NOMO-1 treated with dmso at 0.1 percent for 144 hours (cell line): ENCODE results near the gene PRTFDC1.
"Not testable (repeated sequence)": the region's sequence is repeated elsewhere in the genome, so short reads cannot be mapped to it uniquely, and the experiment has no call there.

Experiments
- DNase-seq: peaks from one replicate; lab custom pipeline; 2025; ENCODE audit not compliant: unreplicated experiment; lab: John Stamatoyannopoulos, UW

PRTFDC1 gene

DNA sequence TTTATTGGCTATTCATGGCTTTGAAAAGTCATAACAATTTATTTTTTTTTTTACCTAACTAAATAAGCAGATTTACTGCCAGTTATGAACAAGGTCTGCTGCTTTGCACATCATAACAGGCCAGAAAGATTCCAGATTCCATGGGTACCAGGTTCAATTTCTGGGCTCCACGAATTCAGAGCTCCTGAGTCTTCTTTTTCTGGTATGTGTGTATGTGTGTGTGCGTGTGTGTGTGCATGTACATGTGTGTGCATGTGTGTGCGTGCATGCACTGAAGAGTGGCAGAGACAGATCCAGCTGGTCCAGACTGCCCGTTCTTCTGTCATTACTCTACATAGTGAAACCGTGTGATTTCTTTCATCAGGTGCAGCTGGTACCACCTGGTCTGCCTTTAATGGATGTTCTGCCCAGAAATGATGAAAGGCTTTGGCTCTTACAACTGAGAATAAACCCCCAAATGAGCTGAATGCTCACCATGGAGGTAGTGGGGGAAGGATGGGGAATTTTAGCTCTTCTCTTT is 14.6 kb upstream of the PRTFDC1 start:
- DNase-seq: no peak

DNA sequence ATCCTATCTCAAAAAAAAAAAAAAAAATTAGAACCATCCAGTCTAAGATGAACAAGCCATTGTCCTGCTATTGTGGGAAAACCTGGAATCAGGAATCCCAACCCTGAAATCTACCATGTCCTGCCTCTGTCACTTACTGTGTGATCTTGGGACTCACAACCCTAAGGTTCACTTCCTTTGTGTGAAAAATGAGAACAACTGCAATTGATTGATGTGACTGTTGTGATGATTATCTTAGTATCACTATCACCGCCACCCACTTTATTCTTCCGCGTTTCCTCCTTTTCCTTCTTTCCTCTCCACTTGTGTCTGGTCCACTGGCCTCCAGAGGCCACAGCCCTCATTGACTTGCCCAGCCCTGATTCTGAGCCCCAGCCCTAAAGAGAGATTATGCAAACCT is 12.6 kb upstream of the PRTFDC1 start:
- no peak for DNase-seq

DNA sequence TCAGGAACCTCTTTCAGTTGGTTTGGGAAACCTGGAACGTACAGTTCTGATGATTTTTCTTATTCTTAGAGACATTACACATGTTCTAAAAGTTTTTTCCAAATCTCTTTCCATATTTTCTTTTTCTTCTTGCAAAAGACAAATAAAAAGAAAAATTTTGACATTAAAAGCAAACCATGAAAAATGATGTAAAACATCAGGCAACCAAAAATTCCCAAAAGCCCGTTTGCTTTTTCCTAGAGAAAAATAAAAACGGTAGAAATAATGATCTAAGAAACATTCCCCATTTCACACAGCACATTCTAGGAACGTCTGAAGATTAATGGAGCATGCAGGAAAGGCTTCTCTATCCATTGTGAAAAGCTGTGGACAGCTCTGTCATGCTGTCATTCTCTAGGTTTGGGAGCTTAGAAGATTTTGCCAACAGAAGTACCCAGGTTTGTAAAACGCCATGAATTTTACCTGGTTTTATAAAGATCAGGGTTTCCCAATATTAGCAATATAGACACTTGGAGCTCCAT is 11.2 kb upstream of the PRTFDC1 start:
- no peak for DNase-seq

DNA sequence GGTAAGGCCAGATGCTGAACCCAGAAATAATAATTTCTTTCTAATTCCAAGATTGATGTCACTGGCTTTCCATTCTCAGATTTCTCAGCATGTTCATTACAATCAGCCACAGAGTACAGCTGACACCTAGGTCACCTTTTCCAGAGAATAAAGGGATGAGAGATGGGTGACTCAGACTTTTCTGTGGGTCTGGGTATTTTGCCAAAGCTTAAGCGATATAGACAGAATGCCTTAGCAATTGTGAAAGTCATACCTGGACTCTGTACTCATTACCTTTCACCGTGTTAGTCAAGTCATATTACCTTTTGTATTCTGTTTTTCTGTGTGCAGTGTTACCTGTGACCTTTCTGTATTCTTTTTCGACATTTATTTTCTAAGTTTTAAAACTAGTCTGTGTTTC is 10.6 kb upstream of the PRTFDC1 start:
- no peak for DNase-seq

DNA sequence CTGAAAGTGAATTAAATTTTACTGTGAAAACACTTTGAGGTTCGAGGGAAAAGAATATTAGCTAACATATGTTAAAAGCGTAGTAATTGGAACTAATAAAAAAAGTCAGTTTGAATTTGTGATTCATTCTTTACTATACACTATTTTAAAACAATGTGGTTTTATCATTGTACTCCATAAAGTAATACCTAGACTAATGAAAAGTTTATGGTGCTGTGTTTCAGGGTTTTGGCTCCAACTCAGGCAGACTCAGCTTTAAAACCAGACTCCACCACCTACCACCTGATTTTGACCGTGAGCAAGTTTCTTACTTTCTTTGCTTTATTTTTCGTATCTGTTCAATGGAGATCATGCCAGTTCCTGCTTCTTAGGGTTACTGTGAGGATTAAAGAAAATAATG is 9.2 kb upstream of the PRTFDC1 start:
- DNase-seq: no peak

DNA sequence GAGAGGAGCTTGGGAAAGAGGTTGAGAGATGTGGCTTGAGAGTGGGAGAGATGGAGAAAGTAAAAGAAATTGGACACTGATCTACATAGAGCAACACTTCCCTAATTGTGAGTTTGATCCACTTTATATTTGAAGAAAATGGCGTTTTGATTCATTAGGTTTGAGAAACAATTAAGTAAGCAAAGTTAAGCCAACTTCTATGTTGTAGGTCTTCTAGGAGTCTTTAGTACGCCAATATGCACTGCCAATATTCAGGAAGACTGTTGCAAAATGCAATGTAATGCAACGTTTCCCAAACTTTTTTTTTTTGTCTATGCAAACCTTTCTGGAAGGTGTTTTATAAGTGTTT is 7.0 kb upstream of the PRTFDC1 start:
- DNase-seq: no peak

DNA sequence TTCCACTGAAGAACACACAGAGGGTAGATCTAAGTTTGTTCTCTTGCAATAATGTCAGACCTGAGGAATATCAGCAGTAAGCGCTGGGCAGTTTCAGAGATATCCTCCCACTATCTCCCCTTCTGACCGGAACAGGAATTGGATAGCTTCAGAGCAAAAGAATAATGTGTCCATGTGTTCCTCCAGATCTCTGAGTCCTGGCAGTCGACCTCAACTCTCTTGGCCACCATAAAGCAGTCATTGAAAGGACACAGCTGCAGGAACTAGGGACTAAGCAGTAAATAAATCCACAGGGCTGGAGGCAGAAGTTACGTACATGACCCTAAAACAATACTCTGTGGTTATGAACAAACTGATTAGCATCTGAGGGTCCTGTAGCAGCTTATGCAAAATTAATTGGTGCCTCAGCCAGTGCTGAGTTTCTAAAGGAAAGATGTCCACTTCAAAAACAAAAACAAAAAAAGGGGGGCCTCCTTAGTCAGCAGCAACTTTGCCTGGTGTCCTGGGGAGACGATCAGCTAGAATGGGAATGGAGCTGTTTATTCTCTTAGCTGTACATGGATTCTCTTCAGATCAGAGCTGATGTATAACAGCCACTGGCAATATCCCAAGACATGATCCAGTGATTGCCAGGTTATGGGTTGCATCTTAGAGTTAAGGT is 6.4 kb upstream of the PRTFDC1 start:
- no peak for DNase-seq

DNA sequence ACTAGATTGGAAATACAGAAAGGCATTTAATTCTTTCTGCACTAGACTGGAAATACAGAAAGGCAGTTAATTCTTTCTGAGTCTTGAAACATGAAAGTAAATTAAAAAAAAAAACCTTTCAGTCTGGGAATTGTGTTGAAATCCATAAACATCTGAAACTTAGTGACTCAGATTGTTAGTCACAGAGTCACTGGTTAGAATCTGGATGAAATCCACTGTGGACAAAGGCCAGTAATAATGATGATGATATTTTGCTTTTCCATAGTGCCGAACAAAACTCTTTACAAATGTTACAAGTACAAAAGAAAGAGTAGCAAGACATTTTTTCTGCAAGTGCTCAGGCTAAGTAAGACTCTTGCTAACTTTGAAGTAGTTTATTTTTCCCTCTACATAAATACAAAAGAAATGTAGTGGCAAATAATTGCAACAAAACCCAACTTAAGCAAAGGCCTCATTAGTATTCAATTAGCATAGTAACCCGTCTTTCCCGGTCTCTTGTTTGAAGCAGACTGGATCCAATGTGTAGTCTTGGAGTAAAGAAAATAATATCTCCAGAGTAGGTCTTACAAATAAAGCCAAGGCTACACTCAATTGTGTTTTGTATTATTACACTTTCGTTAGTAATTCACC is 5.8 kb upstream of the PRTFDC1 start:
- DNase-seq: no peak

DNA sequence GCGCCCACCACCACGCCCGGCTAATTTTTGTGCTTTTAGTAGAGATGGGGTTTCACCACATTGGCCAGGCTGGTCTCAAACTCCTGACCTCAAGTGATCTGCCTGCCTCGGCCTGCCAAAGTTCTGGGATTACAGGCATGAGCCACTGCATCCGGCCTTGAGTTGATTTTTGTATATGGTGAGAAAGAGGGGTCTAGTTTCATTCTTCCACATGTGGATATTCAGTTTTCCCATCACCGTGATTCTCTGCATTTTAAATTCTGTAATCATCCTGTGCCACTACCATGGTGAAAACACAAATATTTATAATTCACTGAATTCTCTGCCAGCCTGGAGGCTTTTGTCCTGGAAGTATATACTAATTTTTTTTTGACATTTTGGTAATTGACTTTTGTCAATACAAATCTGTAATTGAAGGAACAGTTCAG is 5.2 kb upstream of the PRTFDC1 start:
- DNase-seq: not testable (repeated sequence)

DNA sequence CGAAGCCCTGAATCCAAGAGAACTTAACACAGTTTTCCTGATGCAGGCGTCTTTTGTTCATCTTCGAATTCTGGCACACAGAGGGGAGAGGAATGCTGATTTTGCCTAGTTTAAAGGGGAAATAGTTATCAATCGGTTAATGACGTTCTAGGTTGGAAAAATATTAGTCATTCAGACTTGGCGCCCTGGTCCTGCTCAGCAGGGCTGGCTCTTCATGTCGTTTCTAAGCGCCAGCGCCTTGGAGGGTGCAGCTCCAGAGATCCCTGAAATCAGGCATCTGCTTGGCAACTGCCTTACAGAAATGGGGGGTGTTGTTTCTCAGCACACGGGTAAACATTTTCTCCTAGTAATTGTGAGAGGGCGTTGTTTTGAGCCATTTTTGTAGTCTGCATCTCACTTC is 1.3 kb upstream of the PRTFDC1 start:
- DNase-seq: no peak

DNA sequence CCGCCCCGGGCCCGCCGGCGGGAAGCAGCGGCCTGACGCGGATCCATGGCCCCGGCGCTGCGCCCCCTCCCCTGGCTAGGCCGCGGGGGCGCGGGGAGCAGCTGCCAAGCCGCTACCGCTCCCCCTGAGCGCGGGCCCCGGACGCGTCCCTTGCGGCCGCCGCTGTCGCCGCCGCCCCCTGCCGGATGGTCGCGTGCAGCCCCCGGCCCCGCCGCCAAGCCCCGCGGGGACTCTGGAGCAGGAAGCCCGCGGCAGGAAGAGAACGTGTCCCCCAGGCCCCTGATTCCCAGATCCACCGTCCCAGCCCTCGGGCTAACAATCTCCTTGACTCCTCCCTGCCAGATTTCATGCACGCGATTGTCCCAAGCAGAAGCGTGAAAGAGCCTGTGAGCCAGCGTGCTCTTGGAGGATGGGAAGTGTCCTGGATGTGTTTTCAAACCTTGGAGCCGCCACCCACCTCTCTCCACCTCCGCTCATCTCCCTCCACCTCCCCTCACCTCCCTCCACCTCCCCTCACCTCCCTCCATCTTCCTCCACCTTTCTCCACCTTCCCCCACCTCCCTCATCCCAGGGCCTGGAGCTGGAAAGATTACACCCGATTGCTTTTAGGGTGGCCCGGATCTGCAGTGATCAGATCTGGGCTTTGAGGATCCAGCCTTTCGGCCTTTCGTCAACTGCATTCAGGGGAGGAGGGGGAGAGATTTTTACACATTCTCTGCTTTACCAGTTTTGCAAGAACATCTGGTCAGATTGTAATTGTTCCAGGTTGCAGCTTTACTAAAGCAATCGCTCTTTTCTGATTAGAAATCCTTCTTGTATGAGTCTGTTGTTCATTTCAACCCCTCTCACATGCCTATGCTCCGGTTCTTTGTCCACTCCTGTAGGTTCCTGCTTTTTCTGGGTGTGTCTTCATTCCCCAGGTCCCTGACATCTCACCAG is 570 bp upstream of the PRTFDC1 start:
- DNase-seq: no peak

DNA sequence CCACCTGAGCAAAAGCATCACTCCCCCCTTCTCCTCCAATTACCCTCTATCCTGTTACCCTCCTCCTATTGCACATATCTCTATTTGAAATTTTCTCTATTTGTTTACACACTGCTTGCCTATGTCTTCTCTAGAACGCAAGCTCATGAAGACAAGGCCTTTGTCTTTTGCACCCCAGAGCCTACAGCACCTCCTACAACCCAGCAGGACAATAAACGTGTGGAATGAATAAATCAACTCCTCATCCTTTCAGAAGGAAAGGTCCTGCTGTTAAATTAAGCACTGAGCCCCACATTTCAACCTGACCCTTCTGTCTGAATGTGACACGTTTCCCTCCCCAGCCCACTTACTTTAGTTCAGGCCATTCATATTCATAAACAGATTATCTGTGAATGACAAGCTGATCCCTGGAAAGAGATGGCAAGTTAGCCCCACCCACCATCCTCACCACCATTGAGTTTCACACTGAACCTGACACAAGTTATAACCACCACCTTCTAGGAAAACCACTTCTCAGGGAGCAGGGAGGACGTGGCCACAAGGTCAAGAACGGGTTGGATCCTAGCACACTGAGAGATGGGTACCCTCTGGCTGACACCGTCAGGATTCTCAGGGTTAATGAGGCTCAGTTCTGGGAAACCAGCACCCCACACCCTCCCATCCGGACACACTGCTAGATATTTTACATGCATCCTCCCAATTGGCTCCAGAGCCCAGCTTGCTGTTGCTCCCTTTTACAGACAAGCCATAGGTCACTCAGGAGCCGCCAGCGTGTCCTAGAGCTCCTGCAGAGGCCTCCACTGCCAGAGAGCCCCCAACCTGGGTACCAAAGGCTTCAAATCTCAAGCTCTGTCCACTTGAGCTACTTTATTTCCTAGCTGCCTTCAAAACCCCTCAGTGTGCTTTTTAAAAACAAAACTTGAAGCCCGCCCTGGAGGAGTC is 934 bp downstream of the PRTFDC1 start:
- no peak for DNase-seq

DNA sequence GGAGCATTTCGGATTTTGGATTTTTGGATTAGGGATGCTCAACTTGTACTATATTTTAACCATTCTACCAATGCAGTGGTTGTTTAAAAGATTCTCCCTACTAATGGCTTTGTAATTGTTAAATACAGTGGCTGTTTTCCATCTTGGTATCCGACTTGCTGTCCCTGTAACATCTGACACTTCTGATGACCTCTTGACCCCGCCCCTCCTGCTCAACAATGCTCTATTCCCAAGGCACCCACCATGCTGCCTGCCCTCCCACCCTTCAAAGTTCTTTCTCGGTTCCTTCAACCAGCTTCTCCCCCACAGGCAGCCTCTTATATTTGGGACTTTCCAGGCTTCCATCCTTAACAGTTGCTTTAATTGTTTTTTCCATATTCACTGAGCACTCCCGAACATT is 2.0 kb downstream of the PRTFDC1 start:
- DNase-seq: no peak

DNA sequence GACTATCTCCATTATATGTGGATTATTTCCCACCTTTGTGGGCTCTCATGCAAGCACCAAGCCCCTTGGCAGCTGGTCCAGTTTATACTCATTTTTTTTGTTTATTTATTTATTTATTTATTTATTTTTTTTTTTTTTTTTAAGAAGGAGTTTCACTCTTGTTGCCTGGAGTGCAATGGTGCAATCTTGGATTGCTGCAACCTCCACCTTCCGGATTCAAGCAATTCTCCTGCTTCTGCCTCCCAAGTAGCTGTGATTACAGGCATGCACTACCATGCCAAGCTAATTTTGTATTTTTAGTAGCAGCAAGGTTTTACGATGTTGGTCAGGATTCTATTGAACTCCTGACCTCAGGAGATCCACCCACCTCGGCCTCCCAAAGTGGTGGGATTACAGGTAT is 2.8 kb downstream of the PRTFDC1 start:
- DNase-seq: no peak

DNA sequence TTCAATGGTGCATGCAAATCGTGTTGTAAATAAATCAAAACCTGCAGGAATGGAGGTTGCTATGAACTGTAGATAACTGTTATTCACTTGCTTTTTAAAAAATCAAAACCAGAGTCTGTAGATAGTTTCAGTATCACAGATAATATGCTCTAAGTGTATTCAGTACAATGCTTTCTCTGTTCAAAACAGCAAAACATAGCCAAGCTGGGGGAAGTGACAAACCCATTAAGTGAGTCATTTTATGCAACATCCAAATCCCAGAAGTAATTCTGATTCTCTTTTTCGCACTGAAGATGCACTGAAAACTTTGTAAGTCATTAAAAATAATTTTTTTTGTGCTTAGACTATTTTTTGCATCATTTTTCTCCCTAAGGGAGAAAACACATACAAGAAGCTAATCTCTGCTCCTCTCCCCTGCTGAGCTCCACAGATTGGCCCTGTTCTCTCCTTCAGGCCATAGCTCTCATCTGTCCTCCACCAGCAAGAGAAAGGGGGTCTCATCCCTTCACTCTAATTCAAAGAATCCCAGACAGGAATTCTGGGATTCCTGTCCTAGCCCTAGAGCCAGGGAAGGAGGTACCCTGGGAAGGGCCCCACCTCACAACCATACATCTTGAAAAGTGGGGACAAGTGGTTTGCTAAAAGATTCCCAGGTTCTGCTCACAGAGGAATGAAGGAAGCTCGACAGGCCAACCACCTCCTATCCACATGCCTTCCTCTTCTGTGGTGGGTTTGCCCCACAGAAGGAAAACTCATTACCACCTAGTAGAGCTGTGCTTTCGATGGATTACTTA is 4.9 kb downstream of the PRTFDC1 start:
- DNase-seq: no peak

DNA sequence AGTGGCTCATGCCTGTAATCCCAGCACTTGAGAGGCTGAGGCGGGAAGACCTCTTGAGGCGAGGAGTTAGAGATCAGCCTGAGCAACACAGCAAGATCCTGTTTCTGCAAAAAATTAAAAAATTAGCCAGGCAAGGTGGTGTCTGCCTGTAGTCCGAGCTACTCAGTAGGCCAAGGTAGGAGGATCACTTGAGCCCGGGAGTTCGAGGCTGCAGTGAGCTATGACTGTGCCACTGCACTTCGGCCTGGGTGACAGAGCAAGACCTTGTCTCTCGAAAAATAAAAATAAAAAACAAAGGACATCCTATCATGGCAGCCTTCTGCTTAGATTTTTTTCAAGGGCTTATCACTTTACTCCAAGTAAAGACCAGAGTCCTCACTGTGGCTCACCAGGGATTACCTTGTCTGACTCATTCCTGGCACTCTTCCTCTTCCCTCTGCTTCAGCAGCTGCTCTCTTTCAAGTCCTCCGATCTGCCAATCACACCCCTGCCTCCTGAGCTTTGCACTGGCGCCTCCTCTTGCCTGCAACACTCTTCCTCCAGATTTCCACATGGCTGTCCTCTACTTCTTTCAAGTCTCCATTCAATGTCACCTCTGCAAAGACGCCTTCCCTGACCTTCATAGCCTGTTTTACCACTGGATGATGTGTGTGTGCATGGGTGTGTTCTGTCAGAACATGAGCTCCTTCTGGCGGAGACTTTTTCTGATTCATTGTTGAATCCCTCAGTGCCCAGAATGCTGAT is 7.7 kb downstream of the PRTFDC1 start:
- no peak for DNase-seq

DNA sequence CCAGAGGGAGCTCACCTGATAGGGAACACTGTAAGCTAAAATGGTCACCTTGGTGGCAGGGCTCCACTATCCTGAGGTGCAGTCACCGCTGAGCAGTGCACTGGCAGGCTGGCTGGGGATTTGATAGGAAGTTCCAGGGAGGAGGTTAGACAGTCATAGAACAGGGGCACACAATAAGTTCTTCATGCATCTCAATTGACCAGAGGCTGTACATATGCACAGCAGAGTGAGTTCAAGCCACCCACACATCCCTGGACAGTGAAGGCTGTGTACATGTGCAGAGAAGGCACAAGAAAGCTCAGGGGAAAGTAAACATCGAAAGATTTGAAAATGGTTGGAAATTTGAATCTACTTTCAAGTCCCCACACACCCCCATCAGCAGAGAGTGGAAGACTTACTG is 13.9 kb downstream of the PRTFDC1 start:
- DNase-seq: no peak

DNA sequence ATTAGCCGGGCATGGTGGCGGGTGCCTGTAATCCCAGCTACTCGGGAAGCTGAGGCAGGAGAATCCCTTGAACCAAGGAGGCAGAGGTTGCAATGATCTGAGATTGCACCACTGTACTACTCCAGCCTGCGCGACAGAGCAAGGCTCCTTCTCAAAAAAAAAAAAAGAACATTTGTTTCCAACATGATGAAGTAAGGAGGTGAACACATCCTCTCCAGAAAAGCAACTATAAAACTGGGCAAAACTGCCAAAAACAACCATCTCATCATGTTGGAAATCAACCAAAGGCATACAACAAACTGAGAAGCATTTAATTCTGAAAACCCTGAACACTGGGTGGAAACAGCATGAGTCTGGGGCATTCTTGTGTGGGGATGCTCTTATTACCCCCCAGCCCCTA is 14.3 kb downstream of the PRTFDC1 start:
- DNase-seq: no peak
